Ishikawa (cell line): ENCODE data around the gene UCK1.

Experiments
- CREB1 ChIP-seq: IDR thresholded peaks from 2 replicates; pipeline ENCODE4 v1.6.1; 2012; ENCODE audit warnings: low read depth
- EP300 ChIP-seq: IDR thresholded peaks from 2 replicates; pipeline ENCODE4 v1.6.1; 2012; ENCODE audit warnings: borderline replicate concordance
- MAX ChIP-seq: IDR thresholded peaks from 2 replicates; pipeline ENCODE4 v1.6.1; 2012
- NFIC ChIP-seq: IDR thresholded peaks from 2 replicates; pipeline ENCODE4 v1.6.1; 2012
- RAD21 ChIP-seq: IDR thresholded peaks from 2 replicates; pipeline ENCODE4 v1.6.1; 2012; ENCODE audit warnings: low read depth
- REST ChIP-seq: IDR thresholded peaks from 2 replicates; pipeline ENCODE4 v1.6.1; 2012; ENCODE audit warnings: low read depth, mild to moderate bottlenecking
- TCF12 ChIP-seq: IDR thresholded peaks from 2 replicates; pipeline ENCODE4 v1.6.1; 2012; ENCODE audit warnings: low read depth
- ZBTB7A ChIP-seq: IDR thresholded peaks from 2 replicates; pipeline ENCODE4 v1.6.1; 2012; ENCODE audit warnings: low read depth

- TF ChIP-seq NFIC = no peak
- no peak for TF ChIP-seq RAD21
- TF ChIP-seq REST = no peak
- TF ChIP-seq ZBTB7A = no peak
- TF ChIP-seq CREB1 = no peak
- TF ChIP-seq MAX = no peak
- TF ChIP-seq EP300 = no peak
- TF ChIP-seq TCF12 = no peak
Observed at GRCh38 chr9:131513177-131513576, 17.9 kb downstream of the UCK1 start.
